ENCODE results near the gene ARSI. TPM values are rescaled to one million over a fixed set of nuclear protein-coding genes. Genes with fewer than 3 reads are reported as not detected.

ARSI gene
- total and polyA plus RNA-seq, 2 of the 13 experiments (the other 11 are each of a cell fraction or from before 2014, with no cell fraction given): 4.2 to 33.9 TPM

GRCh38 chr5:150263375-150263775, 39.3 kb downstream of the ARSI start (continued):
- TF ChIP-seq RERE (CRISPR knock-in tag; IDR thresholded peaks at IDR 0.05; ENCODE audit: low read depth) (no peak), MED13 (CRISPR knock-in tag; IDR thresholded peaks at IDR 0.05) (no peak), ZNF563 (CRISPR knock-in tag; IDR thresholded peaks at IDR 0.05) (no peak), HES4 (CRISPR knock-in tag; IDR thresholded peaks at IDR 0.05; ENCODE audit: borderline replicate concordance) (no peak), MXD3 (CRISPR knock-in tag; IDR thresholded peaks at IDR 0.05) (no peak), ARNT (IDR thresholded peaks at IDR 0.05) (0 out of 2 replicates have a peak, but pooled peaks have one; percentile 31), MED1 (CRISPR knock-in tag; IDR thresholded peaks at IDR 0.05) (no peak), ATF7-NPFF (CRISPR knock-in tag; IDR thresholded peaks at IDR 0.05; ENCODE audit: low read depth) (no peak), HOXA5 (CRISPR knock-in tag; IDR thresholded peaks at IDR 0.05) (no peak), ZNF382 (CRISPR knock-in tag; IDR thresholded peaks at IDR 0.05; ENCODE audit: borderline replicate concordance) (no peak), POLR2A (IDR thresholded peaks at IDR 0.05; ENCODE audit: insufficient read depth in 1 of 2, low read depth in 2 of 2, low read length in 2 of 2) (no peak), ZNF567 (CRISPR knock-in tag; IDR thresholded peaks at IDR 0.05; ENCODE audit: borderline replicate concordance) (no peak), ZNF333 (CRISPR knock-in tag; IDR thresholded peaks at IDR 0.05; ENCODE audit: borderline replicate concordance) (no peak), TCF7L2 (IDR thresholded peaks at IDR 0.05; ENCODE audit: low read depth, low read length) (no peak), DNMT3B (CRISPR knock-in tag; conservative IDR thresholded peaks at IDR 0.05) (no peak), WIZ (CRISPR knock-in tag; IDR thresholded peaks at IDR 0.05) (no peak), CHD4 (IDR thresholded peaks at IDR 0.05; ENCODE audit: borderline replicate concordance, low read length) (no peak), NFYC (CRISPR knock-in tag; IDR thresholded peaks at IDR 0.05) (no peak), ZNF746 (CRISPR knock-in tag; IDR thresholded peaks at IDR 0.05) (no peak), ZNF747 (CRISPR knock-in tag; IDR thresholded peaks at IDR 0.05; ENCODE audit: borderline replicate concordance) (no peak), ZNF724P (CRISPR knock-in tag; IDR thresholded peaks at IDR 0.05; ENCODE audit: borderline replicate concordance) (no peak), ZMAT3 (CRISPR knock-in tag; conservative IDR thresholded peaks at IDR 0.05) (no peak)
- TF ChIP-seq, protein P1, sequence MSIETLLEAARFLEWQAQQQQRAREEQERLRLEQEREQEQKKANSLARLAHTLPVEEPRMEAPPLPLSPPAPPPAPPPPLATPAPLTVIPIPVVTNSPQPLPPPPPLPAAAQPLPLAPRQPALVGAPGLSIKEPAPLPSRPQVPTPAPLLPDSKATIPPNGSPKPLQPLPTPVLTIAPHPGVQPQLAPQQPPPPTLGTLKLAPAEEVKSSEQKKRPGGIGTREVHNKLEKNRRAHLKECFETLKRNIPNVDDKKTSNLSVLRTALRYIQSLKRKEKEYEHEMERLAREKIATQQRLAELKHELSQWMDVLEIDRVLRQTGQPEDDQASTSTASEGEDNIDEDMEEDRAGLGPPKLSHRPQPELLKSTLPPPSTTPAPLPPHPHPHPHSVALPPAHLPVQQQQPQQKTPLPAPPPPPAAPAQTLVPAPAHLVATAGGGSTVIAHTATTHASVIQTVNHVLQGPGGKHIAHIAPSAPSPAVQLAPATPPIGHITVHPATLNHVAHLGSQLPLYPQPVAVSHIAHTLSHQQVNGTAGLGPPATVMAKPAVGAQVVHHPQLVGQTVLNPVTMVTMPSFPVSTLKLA (IDR thresholded peaks at IDR 0.05): peak; percentile 45
- TF ChIP-seq, protein P2, sequence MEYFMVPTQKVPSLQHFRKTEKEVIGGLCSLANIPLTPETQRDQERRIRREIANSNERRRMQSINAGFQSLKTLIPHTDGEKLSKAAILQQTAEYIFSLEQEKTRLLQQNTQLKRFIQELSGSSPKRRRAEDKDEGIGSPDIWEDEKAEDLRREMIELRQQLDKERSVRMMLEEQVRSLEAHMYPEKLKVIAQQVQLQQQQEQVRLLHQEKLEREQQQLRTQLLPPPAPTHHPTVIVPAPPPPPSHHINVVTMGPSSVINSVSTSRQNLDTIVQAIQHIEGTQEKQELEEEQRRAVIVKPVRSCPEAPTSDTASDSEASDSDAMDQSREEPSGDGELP (IDR thresholded peaks at IDR 0.05; ENCODE audit: borderline replicate concordance, low read depth): no peak
